Natural killer cell (primary cell): ENCODE results near the gene POP7. TPM values are rescaled to one million over a fixed set of nuclear protein-coding genes. Genes with fewer than 3 reads are reported as not detected.

Source experiments
- ATAC-seq, 3 donors: fragments of 150-1000 bp in 2 of 3; fragments of 200-7000 bp in 1 of 3; cut with Tn5 transposase; 1 replicate in 1 of 3; 2 replicates in 2 of 3; pipeline ENCODE4 v1.10.0; 2021; ENCODE audit warnings: mild to moderate bottlenecking in 2 of 3, moderate library complexity in 2 of 3
- DNase-seq, 2 donors: peaks; one replicate each; pipeline versions ENCODE4 v3.0.0 to v3.0.0-alpha.2; 2013 to 2021; ENCODE audit warnings: mixed read lengths in 1 of 2
- H3K27ac ChIP-seq: one replicate; pipeline ENCODE4 v1.5.1; 2013; ENCODE audit warnings: mild to moderate bottlenecking, low read length
- H3K27me3 ChIP-seq: one replicate; pipeline ENCODE4 v1.6.1; 2013; ENCODE audit warnings: low read length; ENCODE audit not compliant: control insufficient read depth, insufficient read depth
- H3K36me3 ChIP-seq: one replicate; pipeline ENCODE4 v1.6.1; 2013; ENCODE audit warnings: low read length; ENCODE audit not compliant: control insufficient read depth, insufficient read depth
- H3K4me1 ChIP-seq: one replicate; pipeline ENCODE4 v1.6.1; 2013; ENCODE audit warnings: low read length; ENCODE audit not compliant: control insufficient read depth, insufficient read depth
- H3K4me3 ChIP-seq: one replicate; pipeline ENCODE4 v1.5.1; 2013; ENCODE audit warnings: low read length
- H3K9me3 ChIP-seq: one replicate; pipeline ENCODE4 v1.6.1; 2013; ENCODE audit warnings: low read length; ENCODE audit not compliant: control insufficient read depth, insufficient read depth
- H3K27ac Mint-ChIP-seq, 2 donors: one replicate each; pipeline ENCODE4 v1.8.0; 2022; ENCODE audit warnings: mild to moderate bottlenecking in 2 of 2, mixed read lengths in 2 of 2, moderate library complexity in 1 of 2
- H3K27me3 Mint-ChIP-seq, 2 donors: one replicate each; pipeline ENCODE4 v1.8.0; 2022; ENCODE audit warnings: low read depth in 2 of 2, mixed read lengths in 2 of 2
- H3K36me3 Mint-ChIP-seq: one replicate; pipeline ENCODE4 v1.8.0; 2022; ENCODE audit warnings: mixed read lengths
- H3K4me1 Mint-ChIP-seq, 2 donors: one replicate each; pipeline ENCODE4 v1.8.0; 2022; ENCODE audit warnings: mixed read lengths in 2 of 2
- H3K4me3 Mint-ChIP-seq: one replicate; pipeline ENCODE4 v1.8.0; 2022; ENCODE audit warnings: mild to moderate bottlenecking, moderate library complexity, mixed read lengths
- H3K9me3 Mint-ChIP-seq, 2 donors: one replicate each; pipeline ENCODE4 v1.8.0; 2022; ENCODE audit warnings: mixed read lengths in 2 of 2
- WGBS: methylation state at CpG from one replicate; pipeline ENCODE4 v1.1.7; 2013; ENCODE audit warnings: missing lambda C conversion rate; ENCODE audit not compliant: insufficient coverage; 5-methylcytosine and 5-hydroxymethylcytosine counted together
- intact Hi-C: fragments of 100-400 bp; cut with micrococcal nuclease; formaldehyde crosslinking; loops from one replicate; pipeline ENCODE4 v1.14.2; 2022
- total RNA-seq, 4 donors: library from RNA; stranded (reverse); fragments of 120-200 nt in 1 of 4; gene quantifications; one replicate each; pipeline versions ENCODE4 v1.2.3 to v1.2.4, GENCODE V29; 2013 to 2022
- TF ChIP-seq, protein P1 (sequence below): fragments of 200-600 bp; IDR thresholded peaks from one replicate; pipeline ENCODE4 v1.8.0; 2022; ENCODE audit warnings: antibody characterized with exemption

The POP7 gene
- total RNA-seq, 3 donors from 2014 or later (not counting 1 experiment from before 2014, with no cell fraction given), result 17.6 to 22.1 (median 17.6) TPM

DNA sequence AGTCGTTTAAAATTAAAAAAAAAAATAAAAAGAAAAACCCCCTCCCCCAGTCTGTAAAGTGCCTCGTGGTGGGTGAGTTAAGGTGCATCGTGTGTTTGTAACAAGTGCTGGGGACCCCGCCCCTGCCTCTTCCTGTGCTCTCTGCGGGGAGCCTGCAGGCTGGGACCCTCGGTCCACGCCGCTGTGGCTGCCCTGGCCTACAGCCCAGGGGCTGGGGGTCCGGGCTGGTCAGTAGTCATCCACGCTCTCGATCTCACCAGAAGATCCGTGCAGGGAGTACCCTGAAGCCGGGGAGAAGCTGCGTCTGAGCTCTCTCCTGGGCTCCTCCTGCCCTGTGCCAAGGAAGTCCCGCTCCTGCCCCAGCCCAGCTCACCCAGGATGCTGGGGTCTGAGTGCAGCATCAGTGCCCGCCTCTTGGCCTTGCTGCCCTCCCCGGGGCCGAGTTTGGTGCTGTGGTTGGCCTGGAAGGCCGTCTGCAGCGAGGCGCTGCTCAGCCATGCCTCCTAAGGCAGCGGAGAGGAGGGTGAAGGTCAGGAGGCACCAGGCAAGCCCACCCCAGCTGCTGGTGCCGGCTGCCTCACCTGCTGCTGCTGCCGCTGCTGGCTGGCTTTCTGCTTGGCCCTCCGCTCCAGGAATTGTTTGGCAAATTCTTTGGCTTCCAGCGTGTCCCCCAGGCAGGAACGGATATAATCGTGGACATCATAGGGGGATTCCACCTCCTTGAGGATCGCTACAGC lies 24.3 kb upstream of the POP7 start:
- Mint-ChIP-seq H3K36me3 (no peaks in the 10 kb centered on the region), H3K4me1 (peaks cover 0 to 34% of the 10 kb centered on the region in 2 donors), H3K27me3 (no peaks in the 10 kb centered on the region), H3K27ac (peak overlapping the region; percentile 58 to 63), H3K9me3 (no peaks in the 10 kb centered on the region), H3K4me3 (no peak overlapping the region)
- Histone ChIP-seq H3K4me1 (peaks cover 26% of the 10 kb centered on the region), H3K9me3 (no peaks in the 10 kb centered on the region), H3K27me3 (no peaks in the 10 kb centered on the region), H3K27ac (no peak overlapping the region), H3K4me3 (no peak overlapping the region), H3K36me3 (peaks cover 83% of the 10 kb centered on the region)
- DNase-seq, result no peak
- 83% methylated on average over 28 of the region's 29 CpGs for WGBS
- intact Hi-C loops, result no loop called here
- TF ChIP-seq, protein P1, sequence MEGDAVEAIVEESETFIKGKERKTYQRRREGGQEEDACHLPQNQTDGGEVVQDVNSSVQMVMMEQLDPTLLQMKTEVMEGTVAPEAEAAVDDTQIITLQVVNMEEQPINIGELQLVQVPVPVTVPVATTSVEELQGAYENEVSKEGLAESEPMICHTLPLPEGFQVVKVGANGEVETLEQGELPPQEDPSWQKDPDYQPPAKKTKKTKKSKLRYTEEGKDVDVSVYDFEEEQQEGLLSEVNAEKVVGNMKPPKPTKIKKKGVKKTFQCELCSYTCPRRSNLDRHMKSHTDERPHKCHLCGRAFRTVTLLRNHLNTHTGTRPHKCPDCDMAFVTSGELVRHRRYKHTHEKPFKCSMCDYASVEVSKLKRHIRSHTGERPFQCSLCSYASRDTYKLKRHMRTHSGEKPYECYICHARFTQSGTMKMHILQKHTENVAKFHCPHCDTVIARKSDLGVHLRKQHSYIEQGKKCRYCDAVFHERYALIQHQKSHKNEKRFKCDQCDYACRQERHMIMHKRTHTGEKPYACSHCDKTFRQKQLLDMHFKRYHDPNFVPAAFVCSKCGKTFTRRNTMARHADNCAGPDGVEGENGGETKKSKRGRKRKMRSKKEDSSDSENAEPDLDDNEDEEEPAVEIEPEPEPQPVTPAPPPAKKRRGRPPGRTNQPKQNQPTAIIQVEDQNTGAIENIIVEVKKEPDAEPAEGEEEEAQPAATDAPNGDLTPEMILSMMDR, result no peak
- ATAC-seq, result no peak

GRCh38 chr7:100682228-100682741 lies 23.6 kb upstream of the POP7 start:
- Mint-ChIP-seq H3K36me3 (no peaks in the 10 kb centered on the region), H3K4me1 (peaks cover 0 to 34% of the 10 kb centered on the region in 2 donors), H3K27me3 (no peaks in the 10 kb centered on the region), H3K9me3 (no peaks in the 10 kb centered on the region), H3K4me3 (no peak overlapping the region), H3K27ac (no peak overlapping the region)
- peaks cover 23% of the 10 kb centered on the region for H3K4me1 ChIP-seq
- peak in 1 of 3 donors; percentile 10 for ATAC-seq
- H3K4me3 ChIP-seq, result no peak overlapping the region
- no peaks in the 10 kb centered on the region for H3K27me3 ChIP-seq
- WGBS, result 90% methylated on average over 23 of the region's 25 CpGs
- no peak for DNase-seq
- H3K27ac ChIP-seq, result no peak overlapping the region
- intact Hi-C loops, result no loop called here
- TF ChIP-seq, protein P1, result no peak
- H3K9me3 ChIP-seq, result no peaks in the 10 kb centered on the region
- peaks cover 83% of the 10 kb centered on the region for H3K36me3 ChIP-seq

DNA sequence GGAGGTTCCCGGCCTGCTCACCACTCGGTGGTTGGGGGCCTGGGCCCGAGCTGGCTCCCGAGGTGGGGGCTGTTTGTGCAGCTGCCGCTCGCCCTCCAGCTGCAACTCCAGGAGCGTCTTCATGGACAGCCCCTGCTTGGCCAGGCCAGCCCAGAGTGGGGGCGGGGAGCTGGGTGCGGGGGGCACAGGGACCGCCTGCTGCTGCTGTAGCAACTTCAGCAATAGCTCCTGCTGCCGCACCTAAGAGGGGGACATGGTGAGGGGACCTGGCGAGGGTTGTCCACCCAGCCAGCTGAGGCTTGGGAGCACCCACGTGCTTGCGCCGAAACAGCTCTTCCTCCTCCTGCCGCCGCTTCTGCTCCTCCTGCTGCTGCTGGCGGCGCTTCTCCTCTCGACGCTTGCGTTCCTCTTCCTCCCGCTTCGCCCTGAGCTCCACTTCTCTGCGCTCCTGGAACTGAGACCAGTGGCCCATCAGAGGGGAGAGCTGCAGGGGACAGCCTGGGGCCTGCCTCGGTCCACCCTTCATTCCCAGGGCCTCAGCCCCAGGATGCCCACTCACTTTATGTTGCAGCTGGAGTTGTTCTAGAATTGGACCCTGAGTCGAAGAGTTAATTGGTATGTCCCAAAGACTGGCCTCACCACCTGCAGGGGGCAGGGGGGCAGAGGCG lies 22.8 kb upstream of the POP7 start:
- DNase-seq, result no peak
- TF ChIP-seq, protein P1, result no peak
- WGBS, result 96% methylated on average over 28 of the region's 28 CpGs
- Histone ChIP-seq H3K9me3 (no peaks in the 10 kb centered on the region), H3K4me3 (no peak overlapping the region), H3K27me3 (no peaks in the 10 kb centered on the region), H3K27ac (no peak overlapping the region), H3K36me3 (peaks cover 81% of the 10 kb centered on the region), H3K4me1 (peaks cover 23% of the 10 kb centered on the region)
- Mint-ChIP-seq H3K9me3 (no peaks in the 10 kb centered on the region), H3K4me1 (peaks cover 0 to 30% of the 10 kb centered on the region in 2 donors), H3K27ac (no peak overlapping the region), H3K27me3 (no peaks in the 10 kb centered on the region), H3K36me3 (no peaks in the 10 kb centered on the region), H3K4me3 (no peak overlapping the region)
- no peak for ATAC-seq
- intact Hi-C loops, result no loop called here
